Measurements from ENCODE around the gene CSRNP3.

The CSRNP3 gene

DNA sequence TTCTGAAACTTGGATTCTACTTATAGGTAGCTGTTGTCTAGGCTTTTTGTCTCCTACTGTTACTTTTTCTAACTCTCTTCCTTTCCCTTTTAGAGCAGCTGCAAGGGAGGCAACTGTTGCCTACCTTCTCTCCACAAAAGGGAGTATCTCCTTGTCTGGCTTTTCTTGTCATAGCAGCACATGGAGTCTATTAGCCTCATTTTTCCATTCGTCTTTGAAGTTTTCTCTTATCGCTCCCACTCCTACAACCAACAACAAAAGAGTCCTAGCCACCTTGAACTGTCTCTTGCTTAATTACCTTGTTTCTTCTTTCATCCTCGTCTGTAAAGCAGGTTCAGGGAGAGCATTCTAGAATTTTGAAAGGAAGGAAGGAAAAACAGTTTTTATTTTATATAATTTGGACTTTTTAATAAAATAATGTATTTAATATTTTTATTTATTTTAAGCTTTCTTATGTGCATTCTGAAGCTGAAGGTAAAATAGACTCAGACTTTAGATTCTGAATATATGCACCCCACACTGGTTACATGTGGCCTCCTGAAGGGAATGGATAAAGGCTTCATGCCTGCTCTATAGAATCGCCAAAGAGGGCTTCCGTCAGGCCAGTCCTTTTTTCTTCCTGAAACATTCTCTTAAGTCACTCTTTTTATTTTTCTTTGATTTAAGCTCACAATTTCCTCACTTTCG is 154.4 kb downstream of the CSRNP3 start:
- Histone ChIP-seq H3K27ac (no peak overlapping the region), H3K4me3 (no peak overlapping the region)
- no peak for DNase-seq (ENCODE audit: low spot score)
- TF ChIP-seq, protein P1, sequence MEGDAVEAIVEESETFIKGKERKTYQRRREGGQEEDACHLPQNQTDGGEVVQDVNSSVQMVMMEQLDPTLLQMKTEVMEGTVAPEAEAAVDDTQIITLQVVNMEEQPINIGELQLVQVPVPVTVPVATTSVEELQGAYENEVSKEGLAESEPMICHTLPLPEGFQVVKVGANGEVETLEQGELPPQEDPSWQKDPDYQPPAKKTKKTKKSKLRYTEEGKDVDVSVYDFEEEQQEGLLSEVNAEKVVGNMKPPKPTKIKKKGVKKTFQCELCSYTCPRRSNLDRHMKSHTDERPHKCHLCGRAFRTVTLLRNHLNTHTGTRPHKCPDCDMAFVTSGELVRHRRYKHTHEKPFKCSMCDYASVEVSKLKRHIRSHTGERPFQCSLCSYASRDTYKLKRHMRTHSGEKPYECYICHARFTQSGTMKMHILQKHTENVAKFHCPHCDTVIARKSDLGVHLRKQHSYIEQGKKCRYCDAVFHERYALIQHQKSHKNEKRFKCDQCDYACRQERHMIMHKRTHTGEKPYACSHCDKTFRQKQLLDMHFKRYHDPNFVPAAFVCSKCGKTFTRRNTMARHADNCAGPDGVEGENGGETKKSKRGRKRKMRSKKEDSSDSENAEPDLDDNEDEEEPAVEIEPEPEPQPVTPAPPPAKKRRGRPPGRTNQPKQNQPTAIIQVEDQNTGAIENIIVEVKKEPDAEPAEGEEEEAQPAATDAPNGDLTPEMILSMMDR (IDR thresholded peaks at IDR 0.05) = no peak

DNA sequence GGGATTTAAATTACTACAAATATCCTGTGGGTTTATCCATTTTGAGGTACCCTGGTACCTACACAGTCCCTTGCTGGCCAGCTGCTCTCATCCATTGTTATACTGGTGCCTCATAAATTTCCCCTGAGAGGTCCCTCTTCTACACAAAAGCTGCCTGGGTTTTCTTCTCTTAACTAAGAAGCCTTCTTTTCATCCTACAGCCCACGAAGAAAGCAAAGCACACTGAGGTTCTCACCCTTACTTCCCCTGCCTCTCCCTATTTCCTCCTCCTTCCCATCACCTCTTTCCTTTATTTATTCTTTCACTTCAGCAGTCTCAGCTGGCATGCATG is 154.9 kb downstream of the CSRNP3 start:
- no peak overlapping the region for H3K4me3 ChIP-seq
- H3K27ac ChIP-seq = no peak overlapping the region
- DNase-seq (ENCODE audit: low spot score) = no peak
- TF ChIP-seq, protein P1 (IDR thresholded peaks at IDR 0.05) = no peak

GRCh38 chr2:165627470-165627869 is 158.0 kb downstream of the CSRNP3 start:
- no peak for DNase-seq (ENCODE audit: low spot score)
- H3K27ac ChIP-seq = no peak overlapping the region
- no peak overlapping the region for H3K4me3 ChIP-seq
- TF ChIP-seq, protein P1 (IDR thresholded peaks at IDR 0.05) = no peak

DNA sequence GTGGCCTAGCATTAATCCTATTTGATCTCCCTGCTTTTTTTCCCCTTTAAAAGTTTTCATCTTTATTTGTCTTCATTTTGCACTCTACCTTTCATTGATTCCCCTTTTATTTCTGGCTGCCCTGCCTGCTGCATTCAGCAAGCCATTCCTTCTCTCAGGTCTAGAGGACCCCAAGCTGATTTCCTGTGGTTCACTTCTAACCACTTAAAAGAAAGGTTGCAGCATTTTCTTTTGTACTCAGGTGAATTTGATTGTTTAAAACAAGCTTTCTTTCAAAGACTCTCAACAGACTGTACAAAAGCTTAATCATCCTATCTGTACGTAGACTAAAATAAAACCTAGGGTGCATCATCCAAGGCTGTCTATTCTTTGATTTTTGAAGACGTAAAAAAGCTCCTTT is 160.3 kb downstream of the CSRNP3 start:
- TF ChIP-seq, protein P1 (IDR thresholded peaks at IDR 0.05) = no peak
- DNase-seq (ENCODE audit: low spot score) = no peak
- Histone ChIP-seq H3K4me3 (no peak overlapping the region), H3K27ac (no peak overlapping the region)

- no peak for DNase-seq (ENCODE audit: low spot score)
- Histone ChIP-seq H3K4me3 (no peak overlapping the region), H3K27ac (no peak overlapping the region)
- TF ChIP-seq, protein P1 (IDR thresholded peaks at IDR 0.05) = no peak
Observed at GRCh38 chr2:165630236-165630635, 160.7 kb downstream of the CSRNP3 start.

DNA sequence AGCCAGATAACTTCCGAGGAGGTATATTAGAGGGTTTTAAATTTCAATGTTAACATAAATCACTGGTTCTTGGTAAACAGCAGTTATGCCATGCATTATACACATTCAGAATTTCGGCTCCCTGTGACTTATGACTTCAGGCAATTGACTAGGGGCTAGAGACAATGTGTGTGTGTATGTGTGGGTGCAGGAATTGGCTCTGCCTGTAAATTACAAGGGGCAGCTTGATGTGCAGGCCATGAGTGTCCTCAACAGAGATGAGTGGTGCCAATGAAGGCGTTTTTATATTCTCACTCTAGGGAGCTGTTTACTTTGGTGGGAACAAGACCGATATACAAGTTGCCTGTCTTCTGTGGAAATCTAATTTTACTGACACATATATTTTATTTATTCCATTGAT is 161.6 kb downstream of the CSRNP3 start:
- Histone ChIP-seq H3K27ac (no peak overlapping the region), H3K4me3 (no peak overlapping the region)
- TF ChIP-seq, protein P1 (IDR thresholded peaks at IDR 0.05) = no peak
- no peak for DNase-seq (ENCODE audit: low spot score)

- Histone ChIP-seq H3K27ac (no peak overlapping the region), H3K4me3 (no peak overlapping the region)
- DNase-seq (ENCODE audit: low spot score) = no peak
- TF ChIP-seq, protein P1 (IDR thresholded peaks at IDR 0.05) = no peak
Observed at GRCh38 chr2:165632594-165632993, 163.1 kb downstream of the CSRNP3 start.
